ENCODE measurements around the gene SPOPL. TPM values are rescaled to one million over a fixed set of nuclear protein-coding genes. Genes with fewer than 3 reads are reported as not detected.

Gene SPOPL
- total RNA-seq, 1 experiment from 2014 or later: 20.3 TPM

DNA sequence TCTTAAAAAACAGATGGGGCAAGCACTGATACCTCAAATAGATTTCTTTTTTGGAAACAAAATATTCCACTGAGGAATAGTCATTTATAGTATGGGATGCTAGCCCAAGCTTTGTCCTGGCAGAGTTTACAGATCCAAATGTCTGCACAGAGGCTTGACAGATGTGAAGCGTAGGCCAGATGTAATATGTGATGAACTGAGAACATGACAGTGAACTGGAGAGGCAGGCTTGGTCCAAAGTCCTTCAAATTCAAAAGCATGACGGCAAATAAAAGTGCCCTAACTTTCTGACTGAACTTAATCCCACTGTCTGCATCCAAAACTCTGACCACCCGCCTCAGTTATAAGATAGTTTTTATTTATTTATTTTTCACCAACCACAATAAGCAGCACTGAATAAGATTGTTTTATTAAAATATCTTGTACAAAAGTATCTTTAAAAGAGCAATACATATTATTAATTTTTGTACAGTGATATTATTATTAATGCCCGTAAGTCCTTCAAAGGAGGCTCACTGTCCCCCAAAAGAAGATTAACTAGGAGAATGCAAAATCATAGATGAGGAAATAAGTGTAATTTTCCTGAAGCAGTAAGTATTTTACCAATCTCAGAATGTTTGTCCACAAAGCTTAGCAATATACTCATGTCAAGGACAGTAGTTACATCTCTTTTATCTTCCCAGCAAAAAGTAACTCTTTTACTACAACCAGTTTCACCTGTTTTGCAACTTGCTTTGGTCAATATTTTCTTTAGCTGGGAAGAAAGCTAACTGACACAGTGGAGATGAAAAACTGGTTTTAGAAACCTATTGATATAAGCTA, 10.7 kb upstream of the SPOPL start:
- H3K4me3 ChIP-seq (ENCODE audit: low read depth, low read length, poor library complexity, severe bottlenecking): no peak overlapping the region
- CTCF ChIA-PET: no interaction called here
- intact Hi-C loops (cut with micrococcal nuclease; ENCODE audit: unreplicated experiment): no loop called here
- POLR2A ChIA-PET (ENCODE audit: low non-redundant PET): no interaction called here
- no peaks in the 10 kb centered on the region for H3K36me3 ChIP-seq (ENCODE audit: insufficient read depth, low read length, poor library complexity, severe bottlenecking)
- DNase-seq (ENCODE audit: low spot score): no peak
- H3K27me3 ChIP-seq (replicated peaks; ENCODE audit: insufficient read depth, low read depth, low read length, poor library complexity): no peaks in the 10 kb centered on the region
- no peaks in the 10 kb centered on the region for H3K4me1 ChIP-seq (ENCODE audit: insufficient read depth, low read length, poor library complexity, severe bottlenecking)
- no peaks in the 10 kb centered on the region for H3K9me3 ChIP-seq (ENCODE audit: low read depth, low read length, poor library complexity, severe bottlenecking)
- no peak for TF ChIP-seq EZH2 (IDR thresholded peaks at IDR 0.05; ENCODE audit: borderline replicate concordance, low read depth, low read length, poor library complexity, severe bottlenecking)
- TF ChIP-seq, protein P1, sequence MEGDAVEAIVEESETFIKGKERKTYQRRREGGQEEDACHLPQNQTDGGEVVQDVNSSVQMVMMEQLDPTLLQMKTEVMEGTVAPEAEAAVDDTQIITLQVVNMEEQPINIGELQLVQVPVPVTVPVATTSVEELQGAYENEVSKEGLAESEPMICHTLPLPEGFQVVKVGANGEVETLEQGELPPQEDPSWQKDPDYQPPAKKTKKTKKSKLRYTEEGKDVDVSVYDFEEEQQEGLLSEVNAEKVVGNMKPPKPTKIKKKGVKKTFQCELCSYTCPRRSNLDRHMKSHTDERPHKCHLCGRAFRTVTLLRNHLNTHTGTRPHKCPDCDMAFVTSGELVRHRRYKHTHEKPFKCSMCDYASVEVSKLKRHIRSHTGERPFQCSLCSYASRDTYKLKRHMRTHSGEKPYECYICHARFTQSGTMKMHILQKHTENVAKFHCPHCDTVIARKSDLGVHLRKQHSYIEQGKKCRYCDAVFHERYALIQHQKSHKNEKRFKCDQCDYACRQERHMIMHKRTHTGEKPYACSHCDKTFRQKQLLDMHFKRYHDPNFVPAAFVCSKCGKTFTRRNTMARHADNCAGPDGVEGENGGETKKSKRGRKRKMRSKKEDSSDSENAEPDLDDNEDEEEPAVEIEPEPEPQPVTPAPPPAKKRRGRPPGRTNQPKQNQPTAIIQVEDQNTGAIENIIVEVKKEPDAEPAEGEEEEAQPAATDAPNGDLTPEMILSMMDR (conservative IDR thresholded peaks at IDR 0.05; ENCODE audit: low read depth, low read length): no peak
- BruUV-seq (replicated peaks): no TSS peak
- H3K27ac ChIP-seq (ENCODE audit: low read depth, low read length, poor library complexity, severe bottlenecking): no peak overlapping the region

- POLR2A ChIA-PET (ENCODE audit: low non-redundant PET): no interaction called here
- CTCF ChIA-PET: no interaction called here
- no peaks in the 10 kb centered on the region for H3K9me3 ChIP-seq (ENCODE audit: low read depth, low read length, poor library complexity, severe bottlenecking)
- intact Hi-C loops (cut with micrococcal nuclease; ENCODE audit: unreplicated experiment): no loop called here
- H3K36me3 ChIP-seq (ENCODE audit: insufficient read depth, low read length, poor library complexity, severe bottlenecking): no peaks in the 10 kb centered on the region
- TF ChIP-seq, protein P1 (conservative IDR thresholded peaks at IDR 0.05; ENCODE audit: low read depth, low read length): no peak
- TF ChIP-seq EZH2 (IDR thresholded peaks at IDR 0.05; ENCODE audit: borderline replicate concordance, low read depth, low read length, poor library complexity, severe bottlenecking): no peak
- H3K27me3 ChIP-seq (replicated peaks; ENCODE audit: insufficient read depth, low read depth, low read length, poor library complexity): no peaks in the 10 kb centered on the region
- no peak for DNase-seq (ENCODE audit: low spot score)
- no TSS peak for BruUV-seq (replicated peaks)
- no peak overlapping the region for H3K27ac ChIP-seq (ENCODE audit: low read depth, low read length, poor library complexity, severe bottlenecking)
- no peak overlapping the region for H3K4me3 ChIP-seq (ENCODE audit: low read depth, low read length, poor library complexity, severe bottlenecking)
- no peaks in the 10 kb centered on the region for H3K4me1 ChIP-seq (ENCODE audit: insufficient read depth, low read length, poor library complexity, severe bottlenecking)
Measured at GRCh38 chr2:138491495-138491862, 10.1 kb upstream of the SPOPL start.

DNA sequence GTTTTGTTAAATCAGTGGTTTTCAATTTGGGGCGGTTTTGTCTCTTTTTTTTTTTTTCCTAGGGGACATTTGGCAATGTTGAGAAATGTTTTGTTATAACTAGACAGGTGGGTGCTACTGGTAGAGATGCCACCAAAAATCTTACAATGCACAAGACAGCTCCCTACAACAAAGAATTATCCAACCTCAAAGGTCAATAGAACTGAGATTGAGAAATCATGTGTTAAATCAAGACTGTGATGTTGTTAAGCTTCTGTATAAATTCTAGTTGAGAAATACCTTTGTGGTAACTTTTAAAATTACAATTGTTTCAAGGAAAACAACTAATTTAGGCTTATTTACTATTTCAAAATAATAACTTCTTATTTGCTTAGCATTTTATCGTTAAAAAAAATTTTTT, 9.4 kb upstream of the SPOPL start:
- no peak overlapping the region for H3K27ac ChIP-seq (ENCODE audit: low read depth, low read length, poor library complexity, severe bottlenecking)
- BruUV-seq (replicated peaks): no TSS peak
- intact Hi-C loops (cut with micrococcal nuclease; ENCODE audit: unreplicated experiment): no loop called here
- no peak for DNase-seq (ENCODE audit: low spot score)
- POLR2A ChIA-PET (ENCODE audit: low non-redundant PET): no interaction called here
- CTCF ChIA-PET: no interaction called here
- H3K36me3 ChIP-seq (ENCODE audit: insufficient read depth, low read length, poor library complexity, severe bottlenecking): no peaks in the 10 kb centered on the region
- H3K4me3 ChIP-seq (ENCODE audit: low read depth, low read length, poor library complexity, severe bottlenecking): no peak overlapping the region
- no peaks in the 10 kb centered on the region for H3K4me1 ChIP-seq (ENCODE audit: insufficient read depth, low read length, poor library complexity, severe bottlenecking)
- TF ChIP-seq EZH2 (IDR thresholded peaks at IDR 0.05; ENCODE audit: borderline replicate concordance, low read depth, low read length, poor library complexity, severe bottlenecking): no peak
- TF ChIP-seq, protein P1 (conservative IDR thresholded peaks at IDR 0.05; ENCODE audit: low read depth, low read length): no peak
- H3K9me3 ChIP-seq (ENCODE audit: low read depth, low read length, poor library complexity, severe bottlenecking): no peaks in the 10 kb centered on the region
- H3K27me3 ChIP-seq (replicated peaks; ENCODE audit: insufficient read depth, low read depth, low read length, poor library complexity): no peaks in the 10 kb centered on the region
